Effector CD4-positive, alpha-beta T cell (primary cell): Measurements from ENCODE around the gene NOS3.

ENCODE experiments used
- DNase-seq: peaks from one replicate; pipeline ENCODE4 v3.0.0-alpha.2; 2020

The NOS3 gene

GRCh38 chr7:150965273-150965830 is 25.5 kb upstream of the NOS3 start:
- no peak for DNase-seq

- no peak for DNase-seq
Observed at GRCh38 chr7:150966002-150966401, 24.8 kb upstream of the NOS3 start.

GRCh38 chr7:150967349-150967748 is 23.5 kb upstream of the NOS3 start:
- no peak for DNase-seq

- DNase-seq = no peak
Observed at GRCh38 chr7:150968056-150968733, 22.6 kb upstream of the NOS3 start.

GRCh38 chr7:150968734-150969372 is 22.0 kb upstream of the NOS3 start:
- DNase-seq = no peak

- no peak for DNase-seq
Observed at GRCh38 chr7:150969475-150969874, 21.3 kb upstream of the NOS3 start.

- DNase-seq = no peak
Observed at GRCh38 chr7:150970424-150970823, 20.4 kb upstream of the NOS3 start.

- DNase-seq = no peak
Observed at GRCh38 chr7:150971242-150972022, 19.4 kb upstream of the NOS3 start.

GRCh38 chr7:150972023-150972468 is 18.8 kb upstream of the NOS3 start:
- no peak for DNase-seq

GRCh38 chr7:150972741-150973140 is 18.1 kb upstream of the NOS3 start:
- DNase-seq = no peak

- DNase-seq = no peak
Observed at GRCh38 chr7:150973571-150974451, 17.0 kb upstream of the NOS3 start.

GRCh38 chr7:150974468-150975391 is 16.1 kb upstream of the NOS3 start:
- DNase-seq = peak; percentile 74

GRCh38 chr7:150975536-150976319 is 15.1 kb upstream of the NOS3 start:
- DNase-seq = no peak

GRCh38 chr7:150976529-150977381 is 14.1 kb upstream of the NOS3 start:
- DNase-seq = no peak

GRCh38 chr7:150977382-150978125 is 13.3 kb upstream of the NOS3 start:
- DNase-seq = no peak

- no peak for DNase-seq
Observed at GRCh38 chr7:150978126-150978789, 12.6 kb upstream of the NOS3 start, which contains the start of gene KCNH2. Gene KCNH2 (minus strand): TSS chr7:150978321. CDS start chr7:150977913, 408 bp downstream.

GRCh38 chr7:150979713-150980390 is 11.0 kb upstream of the NOS3 start:
- DNase-seq = no peak
